Measurements from ENCODE around the gene LCOR. TPM values are rescaled to one million over a fixed set of nuclear protein-coding genes. Genes with fewer than 3 reads are reported as not detected.

Gene LCOR
- polyA plus RNA-seq, 3 donors = 28.9 to 30.5 (median 29.1) TPM

DNA sequence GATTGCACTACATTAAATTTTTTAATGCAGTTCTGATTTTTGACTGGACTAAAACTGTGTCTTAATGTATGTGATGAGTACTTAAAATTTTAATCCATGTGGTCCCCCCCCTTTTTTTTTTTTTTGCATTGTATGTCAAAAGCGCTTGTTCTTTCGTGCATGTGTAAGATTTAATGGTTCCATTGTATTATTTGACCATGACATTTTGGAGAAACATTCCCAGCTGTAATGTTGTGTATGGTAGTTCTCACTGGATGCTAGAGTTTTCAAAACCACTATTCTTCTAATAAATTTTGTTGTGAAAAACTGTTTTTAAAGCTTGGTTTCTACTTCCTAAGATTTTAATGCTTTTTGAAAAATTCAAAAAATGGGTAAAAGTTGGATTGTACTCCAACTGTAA is 132.0 kb downstream of the LCOR start:
- DNase-seq (ENCODE audit: extremely low read depth in 1 of 11, low read depth in 9 of 11, low spot score in 4 of 11) = no peak

DNA sequence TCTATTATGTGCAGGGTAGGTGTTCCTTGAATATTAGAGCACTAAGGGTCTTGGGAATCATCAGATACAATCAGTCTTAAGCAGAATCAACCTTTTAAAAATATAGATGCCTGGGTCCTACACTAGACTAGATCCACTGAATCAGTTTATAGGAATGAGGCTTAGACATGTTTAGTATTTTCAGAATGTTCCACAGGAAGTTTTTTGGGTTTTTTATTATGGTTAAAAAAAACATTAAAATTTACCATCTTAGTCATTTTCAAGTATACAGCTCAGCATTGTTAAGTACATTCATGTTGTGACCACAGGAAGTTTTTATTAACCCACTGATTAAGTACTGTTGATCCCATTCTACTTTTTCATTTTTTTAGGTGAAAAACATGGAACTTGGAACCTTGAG is 135.7 kb downstream of the LCOR start:
- no peak for DNase-seq (ENCODE audit: extremely low read depth in 1 of 11, low read depth in 9 of 11, low spot score in 4 of 11)

DNA sequence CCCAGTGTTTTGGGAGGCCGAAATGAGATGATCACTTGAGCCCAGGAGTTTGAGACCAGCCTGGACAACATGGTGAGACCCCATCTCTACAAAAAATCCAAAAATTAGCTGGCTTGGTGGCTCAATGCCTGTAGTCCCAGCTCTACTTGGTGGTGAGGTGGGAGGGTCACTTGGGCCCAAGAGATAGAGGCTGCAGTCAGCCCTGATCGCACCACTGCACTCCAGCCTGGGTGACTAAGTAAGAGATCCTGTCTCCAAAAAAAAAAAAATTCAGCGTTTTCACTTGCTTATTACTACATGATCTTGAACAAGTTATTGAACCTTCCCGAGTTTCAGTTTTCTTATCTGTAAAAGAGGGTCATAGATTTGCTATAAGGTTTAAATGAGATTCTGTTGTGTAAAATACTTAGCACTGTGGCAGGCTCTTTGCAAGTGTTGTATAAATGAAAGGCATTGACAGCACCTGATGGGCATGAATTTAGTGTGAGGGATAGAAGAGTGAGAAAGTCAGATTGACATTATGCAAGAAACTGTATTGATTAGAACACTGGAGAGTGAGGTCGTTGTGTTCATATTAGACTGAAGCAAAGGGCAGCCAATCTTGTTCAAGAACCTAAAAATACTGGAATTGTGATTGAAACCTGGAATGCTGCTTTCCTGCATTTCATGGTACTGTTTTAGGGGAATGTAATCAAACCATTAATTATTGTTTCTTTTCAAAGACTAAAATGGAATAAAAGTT is 136.8 kb downstream of the LCOR start:
- DNase-seq (ENCODE audit: extremely low read depth in 1 of 11, low read depth in 9 of 11, low spot score in 4 of 11) = no peak

- no peak for DNase-seq (ENCODE audit: extremely low read depth in 1 of 11, low read depth in 9 of 11, low spot score in 4 of 11)
Observed at GRCh38 chr10:96971324-96971723, 139.2 kb downstream of the LCOR start.

GRCh38 chr10:96972264-96972663 is 140.2 kb downstream of the LCOR start:
- peak in 5 of 11 donors; percentile 2 to 12 (median 5) for DNase-seq (ENCODE audit: extremely low read depth in 1 of 11, low read depth in 9 of 11, low spot score in 4 of 11)

GRCh38 chr10:96973809-96974747 is 142.0 kb downstream of the LCOR start:
- DNase-seq (ENCODE audit: extremely low read depth in 1 of 11, low read depth in 9 of 11, low spot score in 4 of 11) = no peak

DNA sequence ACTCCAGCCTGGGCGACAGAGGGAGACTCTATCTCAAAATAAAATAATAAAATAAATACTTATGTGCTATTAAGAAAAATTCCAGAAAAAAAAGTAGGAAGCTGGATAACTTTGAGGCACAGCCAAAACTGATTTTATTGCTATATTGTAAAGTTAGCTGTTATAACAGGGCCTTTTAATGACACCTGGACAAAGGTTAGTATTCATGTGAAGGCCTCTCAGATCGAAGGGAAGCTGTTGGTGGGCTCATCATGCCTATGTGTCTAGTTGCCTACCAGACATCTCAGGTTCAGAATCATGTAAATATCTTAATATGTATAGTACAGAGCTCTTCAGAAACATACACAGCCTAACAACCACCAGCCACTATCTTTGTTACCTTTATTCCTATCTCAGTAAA is 143.0 kb downstream of the LCOR start:
- no peak for DNase-seq (ENCODE audit: extremely low read depth in 1 of 11, low read depth in 9 of 11, low spot score in 4 of 11)

DNA sequence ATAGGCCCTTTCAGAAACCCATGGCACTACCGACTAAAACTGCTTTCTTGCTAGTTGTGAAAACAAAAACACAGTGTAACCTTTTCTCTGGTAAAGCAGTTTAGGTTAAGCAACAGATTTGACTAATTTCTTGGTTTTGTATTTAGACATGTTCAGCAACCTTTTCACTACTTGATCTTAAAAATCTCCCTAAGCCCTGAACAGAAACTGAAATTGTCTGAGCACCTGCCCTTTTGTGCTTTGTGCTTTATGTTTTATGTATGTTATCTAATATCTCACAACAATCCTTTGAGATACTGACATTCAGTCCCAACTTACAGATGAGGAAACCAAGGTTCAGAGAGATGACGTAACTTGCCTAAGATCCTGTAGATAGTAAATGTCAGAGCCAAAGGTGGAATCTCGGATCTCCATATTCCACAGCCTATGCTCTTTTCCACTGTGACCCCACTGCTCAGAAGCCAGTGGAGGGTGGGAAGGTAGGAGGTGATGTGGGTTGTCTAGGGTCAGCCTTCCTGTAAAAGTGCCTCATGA is 146.6 kb downstream of the LCOR start:
- DNase-seq (ENCODE audit: extremely low read depth in 1 of 11, low read depth in 9 of 11, low spot score in 4 of 11) = no peak

- no peak for DNase-seq (ENCODE audit: extremely low read depth in 1 of 11, low read depth in 9 of 11, low spot score in 4 of 11)
Observed at GRCh38 chr10:96982149-96982930, 150.2 kb downstream of the LCOR start.

GRCh38 chr10:96984541-96985131 is 152.5 kb downstream of the LCOR start:
- no peak for DNase-seq (ENCODE audit: extremely low read depth in 1 of 11, low read depth in 9 of 11, low spot score in 4 of 11)

- no peak for DNase-seq (ENCODE audit: extremely low read depth in 1 of 11, low read depth in 9 of 11, low spot score in 4 of 11)
Observed at GRCh38 chr10:96986200-96986856, 154.2 kb downstream of the LCOR start.

GRCh38 chr10:96987141-96987841 is 155.2 kb downstream of the LCOR start:
- DNase-seq (ENCODE audit: extremely low read depth in 1 of 11, low read depth in 9 of 11, low spot score in 4 of 11) = no peak

GRCh38 chr10:96987842-96988175 is 155.7 kb downstream of the LCOR start:
- no peak for DNase-seq (ENCODE audit: extremely low read depth in 1 of 11, low read depth in 9 of 11, low spot score in 4 of 11)

GRCh38 chr10:96988426-96988825 is 156.3 kb downstream of the LCOR start:
- DNase-seq (ENCODE audit: extremely low read depth in 1 of 11, low read depth in 9 of 11, low spot score in 4 of 11) = peak in 9 of 11 donors; percentile 24 to 77 (median 46)

- DNase-seq (ENCODE audit: extremely low read depth in 1 of 11, low read depth in 9 of 11, low spot score in 4 of 11) = no peak
Observed at GRCh38 chr10:96991313-96991841, 159.3 kb downstream of the LCOR start.

DNA sequence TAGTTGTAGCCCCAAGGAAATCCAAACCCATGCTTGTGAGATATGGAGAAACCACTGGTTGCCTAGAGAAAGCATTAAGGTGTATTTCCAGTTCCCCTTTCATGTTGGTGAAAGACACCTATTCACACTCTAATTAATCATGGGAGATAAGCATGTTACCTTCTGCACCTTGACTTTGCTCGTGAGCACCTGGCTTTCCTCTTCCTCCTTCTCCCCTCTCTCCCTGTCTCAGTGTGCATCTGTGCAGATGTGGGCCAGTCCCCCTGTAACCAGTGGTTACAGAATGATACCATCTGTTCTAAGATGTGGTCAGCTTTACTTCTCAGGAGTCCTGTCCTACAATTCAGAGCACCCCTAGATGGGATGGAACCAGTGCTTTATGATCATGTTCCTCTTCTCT is 160.6 kb downstream of the LCOR start:
- DNase-seq (ENCODE audit: extremely low read depth in 1 of 11, low read depth in 9 of 11, low spot score in 4 of 11) = no peak

DNA sequence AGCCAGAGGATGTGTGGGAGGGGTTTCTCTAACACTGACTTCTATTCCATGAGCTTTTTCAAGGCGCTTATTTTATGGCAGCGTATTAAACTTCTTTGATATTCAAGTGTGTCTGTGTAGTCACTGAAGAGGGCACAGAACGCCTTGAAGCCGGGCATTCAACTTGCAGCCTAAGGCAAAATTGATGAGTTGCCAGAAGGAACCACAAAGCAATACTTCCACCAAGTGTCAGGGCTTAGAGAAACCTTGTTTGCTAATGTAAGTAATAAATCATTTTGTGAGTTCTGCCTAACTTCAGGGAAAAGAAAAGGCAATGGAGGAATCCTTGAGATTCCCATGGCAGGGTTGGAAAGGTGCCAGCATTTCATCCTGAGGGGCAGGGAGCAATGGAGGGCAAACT is 163.8 kb downstream of the LCOR start:
- DNase-seq (ENCODE audit: extremely low read depth in 1 of 11, low read depth in 9 of 11, low spot score in 4 of 11) = peak in 3 of 11 donors; percentile 3 to 25 (median 18)

Measured in renal cortex interstitium (tissue), 11 donors.